ENCODE data around the gene PLPP4. TPM values are rescaled to one million over a fixed set of nuclear protein-coding genes. Genes with fewer than 3 reads are reported as not detected.

PLPP4 gene
- total RNA-seq, 1 experiment from 2014 or later, result 3.5 TPM

GRCh38 chr10:120632942-120633341 is 175.9 kb downstream of the PLPP4 start:
- Histone ChIP-seq H3K36me3 (replicated peaks; ENCODE audit: control insufficient read depth, insufficient read depth, low read length) (no peaks in the 10 kb centered on the region), H3K4me3 (ENCODE audit: insufficient read depth, low read depth, low read length) (no peak overlapping the region), H3K27me3 (ENCODE audit: control insufficient read depth, insufficient read depth, low read length) (no peaks in the 10 kb centered on the region; the same call in 1 of the 2 replicates)
- no peak for DNase-seq

GRCh38 chr10:120634659-120635058 is 177.6 kb downstream of the PLPP4 start:
- DNase-seq, result peak; percentile 52
- no peaks in the 10 kb centered on the region for H3K36me3 ChIP-seq (replicated peaks; ENCODE audit: control insufficient read depth, insufficient read depth, low read length)
- H3K4me3 ChIP-seq (ENCODE audit: insufficient read depth, low read depth, low read length), result no peak overlapping the region
- no peaks in the 10 kb centered on the region; the same call in 1 of the 2 replicates for H3K27me3 ChIP-seq (ENCODE audit: control insufficient read depth, insufficient read depth, low read length)
